Measurements from ENCODE around the gene AACS.

GRCh38 chr12:125025606-125026235, 39.5 kb upstream of the AACS start:
- no peak for TF ChIP-seq CTCF (IDR thresholded peaks at IDR 0.05)
- no peak for TF ChIP-seq POLR2A (IDR thresholded peaks at IDR 0.05)
